HG03521 (cell line): ENCODE measurements around the gene VAT1L.

Experiments used
- ATAC-seq: cut with Tn5 transposase; IDR thresholded peaks from one replicate; pipeline ENCODE4 v1.9.1; 2021; ENCODE audit warnings: mild to moderate bottlenecking, moderate library complexity; ENCODE audit not compliant: unreplicated experiment

Gene VAT1L, protein sequence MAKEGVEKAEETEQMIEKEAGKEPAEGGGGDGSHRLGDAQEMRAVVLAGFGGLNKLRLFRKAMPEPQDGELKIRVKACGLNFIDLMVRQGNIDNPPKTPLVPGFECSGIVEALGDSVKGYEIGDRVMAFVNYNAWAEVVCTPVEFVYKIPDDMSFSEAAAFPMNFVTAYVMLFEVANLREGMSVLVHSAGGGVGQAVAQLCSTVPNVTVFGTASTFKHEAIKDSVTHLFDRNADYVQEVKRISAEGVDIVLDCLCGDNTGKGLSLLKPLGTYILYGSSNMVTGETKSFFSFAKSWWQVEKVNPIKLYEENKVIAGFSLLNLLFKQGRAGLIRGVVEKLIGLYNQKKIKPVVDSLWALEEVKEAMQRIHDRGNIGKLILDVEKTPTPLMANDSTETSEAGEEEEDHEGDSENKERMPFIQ

DNA sequence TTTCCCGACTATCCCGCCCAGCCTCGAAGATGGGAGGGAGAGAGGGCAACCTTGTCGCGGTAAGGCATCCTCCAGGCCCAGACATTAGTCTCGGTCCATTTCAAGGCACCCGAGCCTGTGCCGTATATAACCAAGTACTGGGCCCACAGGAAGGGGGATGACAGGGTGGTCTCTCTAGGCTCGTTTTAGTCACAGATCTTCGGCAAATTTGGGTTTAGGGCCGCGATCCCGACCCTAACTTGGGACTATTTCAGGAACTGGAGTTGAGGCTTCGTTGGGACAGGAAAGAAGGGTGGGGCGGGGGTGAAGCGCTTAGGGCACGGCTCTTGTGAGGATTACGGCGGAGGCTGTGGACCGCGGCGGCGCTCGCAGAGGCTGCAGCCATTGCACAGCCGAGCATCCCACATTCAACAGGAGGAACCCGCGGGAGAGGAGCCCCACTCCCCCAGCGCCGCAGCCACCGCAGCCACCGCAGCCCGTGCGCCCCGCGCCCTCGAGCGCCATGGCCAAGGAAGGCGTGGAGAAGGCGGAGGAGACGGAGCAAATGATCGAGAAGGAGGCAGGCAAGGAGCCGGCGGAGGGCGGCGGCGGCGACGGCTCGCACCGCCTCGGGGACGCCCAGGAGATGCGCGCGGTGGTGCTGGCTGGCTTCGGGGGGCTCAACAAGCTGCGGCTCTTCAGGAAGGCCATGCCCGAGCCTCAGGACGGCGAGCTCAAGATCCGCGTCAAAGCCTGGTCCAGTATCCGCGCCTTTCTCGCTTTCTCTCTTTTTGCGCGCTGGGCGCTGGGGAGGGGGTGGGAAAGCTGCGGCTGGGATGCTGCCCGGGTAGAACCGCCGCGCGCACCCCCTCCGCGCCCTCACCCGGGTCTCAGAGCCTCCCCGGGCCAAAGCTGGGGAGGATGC is at the start of gene VAT1L:
Gene VAT1L, plus strand, starts transcription at position 384 of the 904 bp plus-strand sequence. Its CDS starts 119 bp downstream, at position 503.
- ATAC-seq = no peak

DNA sequence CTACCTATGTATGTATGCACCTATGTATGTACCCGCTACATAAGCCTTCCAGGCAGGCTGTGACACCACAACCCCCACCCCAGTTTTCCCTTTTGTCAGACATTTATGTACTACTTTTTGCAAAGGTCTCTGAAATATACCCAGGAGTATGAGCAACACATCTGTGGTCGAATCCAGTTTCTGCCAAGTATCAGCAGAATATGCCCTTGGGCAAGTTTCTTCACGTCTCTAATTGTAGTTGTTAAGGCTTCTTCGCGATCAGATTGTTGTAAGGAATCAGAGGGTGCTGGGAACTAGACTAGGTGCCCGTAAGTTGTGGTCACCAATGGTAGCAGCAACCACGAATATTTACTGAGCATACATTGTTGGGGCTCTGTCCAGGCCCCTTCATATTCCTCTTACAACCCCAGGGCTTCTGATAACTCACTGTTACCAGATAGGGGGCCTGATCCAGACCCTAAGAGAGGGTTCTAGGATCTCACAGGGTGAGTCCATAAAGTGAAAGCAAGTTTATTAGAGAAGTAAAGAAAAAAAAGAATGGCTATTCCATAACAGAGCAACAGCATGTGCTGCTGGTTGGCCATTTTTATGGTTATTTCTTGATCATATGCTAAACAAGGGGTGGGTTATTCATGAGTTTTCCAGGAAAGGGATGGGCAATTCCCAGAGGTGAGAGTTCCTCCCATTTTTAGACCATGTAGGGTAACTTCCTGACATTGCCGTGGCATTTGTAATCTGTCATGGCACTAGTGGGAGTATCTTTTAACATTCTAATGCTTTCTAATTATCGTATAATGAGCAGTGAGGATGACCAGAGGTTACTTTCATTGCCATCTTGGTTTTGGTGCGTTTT is 49.4 kb upstream of the VAT1L start:
- no peak for ATAC-seq

DNA sequence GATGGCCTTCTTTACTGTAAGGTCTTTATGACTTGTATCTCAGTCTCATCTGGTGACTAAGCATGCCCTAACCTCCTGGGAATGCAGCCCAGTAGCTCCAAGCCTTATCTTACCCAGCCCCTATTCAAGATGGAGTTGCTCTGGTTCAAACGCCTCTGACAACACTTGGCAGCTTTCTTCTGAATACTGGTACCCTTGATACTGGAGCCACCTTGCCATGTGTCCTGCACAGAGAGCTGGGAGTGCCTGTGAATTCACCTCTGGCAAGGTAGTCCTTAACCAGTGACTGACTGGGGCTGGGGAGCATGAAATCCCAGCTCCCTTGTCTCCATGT is 48.8 kb upstream of the VAT1L start:
- ATAC-seq = no peak

DNA sequence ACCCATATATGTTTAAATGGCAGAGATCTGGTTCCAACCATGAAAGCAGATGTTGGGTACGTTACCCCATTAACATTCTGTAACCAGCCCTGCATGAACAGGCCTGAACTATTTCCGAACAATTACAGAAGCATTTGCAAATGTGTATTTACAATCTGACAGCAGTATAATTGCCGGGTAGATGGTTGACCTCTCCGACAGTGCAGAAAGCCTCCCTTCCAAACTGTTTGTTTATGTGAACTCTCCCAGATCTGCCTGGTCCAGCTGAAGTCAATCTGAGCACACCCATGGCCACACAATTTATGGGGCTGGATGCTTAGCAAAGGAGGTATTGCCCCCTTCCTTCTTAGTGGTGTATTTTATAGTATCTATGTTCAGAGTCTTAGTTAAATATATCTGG is 44.2 kb upstream of the VAT1L start:
- no peak for ATAC-seq

DNA sequence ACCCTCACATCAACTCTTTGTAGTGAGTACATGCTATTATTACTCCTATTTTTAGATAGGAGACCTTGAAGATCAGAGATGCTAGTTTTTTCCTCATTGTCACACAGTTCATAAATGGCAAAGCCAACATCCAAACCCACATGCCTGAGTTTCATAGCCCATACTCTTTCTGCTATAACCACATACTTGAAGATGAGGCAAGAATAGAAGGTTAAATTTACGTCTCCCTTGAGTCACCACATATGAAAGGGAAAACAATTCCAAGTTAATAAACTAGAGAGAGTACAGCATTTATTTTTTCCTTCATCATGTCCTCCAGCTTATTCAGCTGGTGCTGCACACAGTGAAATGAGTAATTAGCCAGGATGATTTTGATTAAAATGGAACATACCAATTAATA is 42.4 kb upstream of the VAT1L start:
- ATAC-seq = no peak

DNA sequence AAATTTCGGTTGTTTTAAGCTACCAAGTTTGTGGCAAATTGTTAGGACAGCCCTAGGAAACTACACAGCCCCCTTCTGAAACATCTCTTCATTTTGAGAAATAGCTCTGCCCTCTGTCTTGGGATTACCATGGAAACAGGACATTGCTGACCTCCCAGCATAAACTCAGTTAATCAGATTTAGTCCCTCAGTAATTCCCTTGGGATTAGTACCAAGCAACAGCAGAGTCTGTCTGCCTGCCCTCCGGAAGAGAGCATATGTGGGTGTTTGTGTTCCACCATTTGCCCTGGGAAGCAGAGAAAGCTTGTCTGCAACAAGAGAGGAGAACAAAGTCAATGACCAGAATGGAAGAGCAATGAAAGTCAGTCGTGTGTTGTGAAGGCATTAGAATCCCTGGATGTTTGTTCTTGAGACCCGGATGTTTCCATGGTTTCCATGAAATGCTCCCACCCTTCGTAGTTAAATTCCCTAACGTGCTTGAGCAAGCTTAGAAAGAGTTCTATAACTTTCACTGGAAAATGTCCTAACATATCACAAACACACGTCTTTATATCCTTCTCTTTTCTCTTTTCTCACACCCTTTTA is 39.9 kb upstream of the VAT1L start:
- no peak for ATAC-seq

DNA sequence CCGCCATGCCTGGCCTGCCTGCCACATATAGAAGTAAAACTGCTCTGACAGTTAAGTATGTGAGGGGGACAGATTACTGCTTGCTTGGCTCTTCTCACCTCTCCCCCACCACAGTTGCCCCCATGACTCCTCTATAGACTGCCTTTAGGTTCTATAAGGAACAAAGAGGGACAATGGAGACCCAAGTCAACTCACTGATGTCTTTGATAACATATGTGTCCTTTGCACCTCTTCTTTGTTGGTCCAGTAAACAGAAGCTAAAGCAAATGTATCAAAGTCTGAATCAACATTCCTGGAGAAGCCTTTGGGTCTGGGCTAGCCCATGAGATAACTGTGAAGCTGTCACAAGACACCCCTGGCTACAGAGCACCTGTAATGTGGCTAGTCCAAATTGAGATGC is 38.9 kb upstream of the VAT1L start:
- no peak for ATAC-seq

DNA sequence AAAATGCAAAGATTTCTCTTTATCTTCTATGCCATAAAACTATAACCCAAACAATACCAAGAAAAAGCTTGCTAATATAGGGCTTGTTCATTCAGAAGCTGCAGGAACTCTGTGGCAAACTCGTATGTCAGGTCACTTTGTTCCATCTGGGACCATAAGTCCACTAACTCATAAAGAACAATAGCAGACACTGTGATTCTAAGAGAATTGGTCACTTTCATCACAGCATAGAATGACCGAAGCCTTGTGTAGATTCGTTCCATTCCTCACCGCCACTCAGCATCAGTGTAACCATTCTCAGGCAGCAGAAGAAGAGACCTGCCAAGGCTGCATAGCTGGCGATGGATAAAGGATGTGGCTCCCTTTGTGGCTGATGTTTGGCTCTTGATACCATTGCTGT is 30.3 kb upstream of the VAT1L start:
- no peak for ATAC-seq

DNA sequence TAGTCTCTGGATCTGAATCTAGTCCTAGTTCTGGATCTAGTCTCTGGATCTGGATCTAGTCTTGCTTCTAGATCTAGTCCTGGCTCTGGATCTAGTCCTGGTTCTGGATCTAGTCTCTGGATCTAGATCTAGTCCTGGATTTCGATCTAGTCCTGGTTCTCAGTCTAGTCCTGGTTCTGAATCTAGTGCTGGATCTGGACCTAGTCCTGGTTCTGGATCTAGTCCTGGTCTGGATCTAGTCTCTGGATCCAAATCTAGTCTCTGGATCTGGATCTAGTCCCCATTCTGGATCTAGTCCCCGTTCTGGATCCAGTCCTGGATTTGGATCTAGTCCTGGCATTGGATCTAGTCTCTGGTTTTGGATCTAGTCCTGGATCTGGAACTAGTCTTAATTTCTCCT is 29.9 kb upstream of the VAT1L start:
- no peak for ATAC-seq

DNA sequence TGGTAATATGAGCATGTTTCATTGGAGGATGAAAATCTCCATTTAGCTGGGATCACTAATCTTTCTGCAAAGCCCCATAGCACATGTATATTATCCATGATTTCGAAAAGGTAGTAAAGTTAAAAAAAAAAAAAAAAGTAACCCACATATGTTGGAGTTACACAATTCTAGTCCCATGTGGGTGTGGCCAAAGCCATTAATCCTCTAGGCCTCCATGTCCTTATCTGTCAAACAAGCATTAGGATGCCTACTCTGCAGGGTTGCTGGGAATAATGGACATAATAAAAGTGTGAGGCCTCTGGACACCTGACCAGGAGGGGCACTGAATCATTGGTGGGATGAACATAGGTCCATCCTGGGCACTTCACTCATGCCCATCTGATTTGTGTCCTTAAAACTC is 29.2 kb upstream of the VAT1L start:
- ATAC-seq = no peak

DNA sequence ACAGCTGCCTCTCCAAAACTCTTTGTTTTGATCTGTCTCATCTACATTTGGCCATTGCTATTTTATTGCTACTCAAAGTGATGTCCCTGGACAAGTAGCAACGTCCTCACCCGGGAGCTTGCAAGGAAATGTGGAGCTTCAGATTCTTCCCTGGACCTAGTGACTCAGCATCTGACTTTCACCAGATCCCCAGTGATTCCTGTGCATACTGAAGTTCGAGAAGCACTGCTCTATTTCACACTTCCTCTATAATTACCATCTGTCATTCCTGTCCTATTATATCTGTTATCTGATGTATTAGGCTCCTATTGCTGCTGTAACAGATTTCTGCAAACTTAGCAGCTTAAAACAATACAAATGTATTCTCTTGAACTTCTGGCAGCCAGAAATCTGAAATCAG is 28.5 kb upstream of the VAT1L start:
- ATAC-seq = no peak

DNA sequence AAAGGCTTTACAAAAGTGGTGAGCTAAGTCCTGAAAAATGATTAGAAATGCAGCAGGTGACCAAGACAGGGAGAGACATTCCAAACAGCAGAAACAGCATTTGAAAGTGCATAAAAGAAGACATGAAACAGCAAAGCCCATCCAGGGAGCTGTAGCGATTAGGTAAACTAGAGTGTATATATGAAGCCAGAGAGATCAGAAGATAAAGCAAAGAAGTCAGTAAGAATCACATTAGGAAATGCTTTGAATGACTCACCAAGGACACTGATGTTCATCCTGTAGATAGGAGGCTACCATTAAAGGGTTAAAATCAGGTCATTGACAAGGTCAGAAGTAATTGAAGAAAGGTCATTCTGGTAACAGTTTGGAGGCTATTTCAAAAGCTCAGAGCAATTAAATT is 27.6 kb upstream of the VAT1L start:
- no peak for ATAC-seq

DNA sequence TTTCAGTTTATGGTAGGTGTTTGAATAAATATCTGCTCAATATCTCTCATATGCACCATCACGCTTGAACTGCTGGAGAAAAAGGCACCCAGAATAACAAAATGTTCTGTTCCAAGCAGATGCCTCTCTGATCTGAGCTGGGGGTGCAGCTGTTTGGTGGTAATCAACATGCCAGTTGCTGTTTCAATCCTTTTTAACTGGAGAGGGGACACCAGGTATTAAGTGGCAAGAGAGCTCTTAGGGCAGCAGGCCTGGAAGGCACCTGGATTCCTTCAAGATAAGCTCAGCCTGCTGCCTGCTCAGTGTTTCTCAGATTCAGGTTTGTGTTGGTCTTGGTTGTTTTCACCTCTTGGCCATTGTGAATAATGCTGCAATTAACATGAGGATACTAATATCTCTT is 27.2 kb upstream of the VAT1L start:
- ATAC-seq = no peak

DNA sequence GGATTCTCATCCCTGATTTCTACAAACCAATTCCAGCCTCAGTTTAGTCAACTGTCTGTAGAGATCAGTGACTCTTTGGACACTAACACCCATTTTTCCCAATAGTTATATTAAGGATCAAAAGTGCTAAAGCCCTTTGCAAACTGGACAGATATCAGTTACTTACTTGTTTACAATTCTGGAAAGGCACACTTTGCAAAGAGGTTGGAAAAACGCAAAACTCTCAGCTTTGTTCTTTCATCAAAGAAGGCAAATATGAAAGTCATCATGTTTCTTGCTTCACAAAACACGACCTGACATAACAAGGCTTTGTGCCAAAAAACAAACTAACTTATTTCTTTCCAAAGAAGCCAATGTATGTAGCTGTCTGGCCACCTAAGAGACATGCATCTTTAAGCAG is 26.1 kb upstream of the VAT1L start:
- no peak for ATAC-seq

DNA sequence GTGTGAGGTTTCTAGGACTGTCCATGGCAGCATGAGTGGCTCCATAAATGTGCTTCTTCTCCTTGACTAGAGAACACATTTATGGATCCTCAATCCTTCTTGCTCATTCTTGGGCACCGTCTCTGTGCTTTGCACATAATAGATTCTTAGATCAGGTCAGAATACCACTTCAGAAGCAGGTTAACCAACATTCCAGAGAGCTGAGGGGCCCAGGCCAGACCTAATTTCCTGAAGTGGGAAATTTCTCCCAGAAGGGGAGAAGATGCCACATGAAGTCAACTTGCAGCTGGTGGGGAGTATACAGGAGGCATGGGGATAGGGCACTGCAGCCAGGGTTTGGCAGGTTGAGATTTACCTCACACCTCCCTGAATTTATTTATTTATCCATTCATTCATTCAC is 24.4 kb upstream of the VAT1L start:
- ATAC-seq = no peak

DNA sequence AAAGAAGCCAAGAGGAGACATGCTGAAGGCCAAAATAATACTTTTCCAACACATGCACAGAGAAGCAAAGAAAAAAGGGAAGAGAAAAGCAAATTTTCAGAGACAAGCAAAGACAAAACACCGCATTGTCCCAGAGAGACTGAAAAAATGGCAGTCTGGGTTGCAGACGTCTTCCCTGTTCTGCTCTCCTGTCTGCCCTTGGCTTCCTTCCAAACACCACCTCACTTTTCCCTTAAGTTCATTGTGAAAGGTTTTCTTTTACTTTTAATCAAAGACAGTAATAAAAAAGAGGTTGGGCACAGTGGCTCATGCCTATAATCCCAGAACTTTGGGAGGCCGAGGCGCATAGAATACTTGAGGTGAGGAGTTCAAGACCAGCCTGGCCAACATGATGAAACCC is 21.2 kb upstream of the VAT1L start:
- ATAC-seq = no peak

DNA sequence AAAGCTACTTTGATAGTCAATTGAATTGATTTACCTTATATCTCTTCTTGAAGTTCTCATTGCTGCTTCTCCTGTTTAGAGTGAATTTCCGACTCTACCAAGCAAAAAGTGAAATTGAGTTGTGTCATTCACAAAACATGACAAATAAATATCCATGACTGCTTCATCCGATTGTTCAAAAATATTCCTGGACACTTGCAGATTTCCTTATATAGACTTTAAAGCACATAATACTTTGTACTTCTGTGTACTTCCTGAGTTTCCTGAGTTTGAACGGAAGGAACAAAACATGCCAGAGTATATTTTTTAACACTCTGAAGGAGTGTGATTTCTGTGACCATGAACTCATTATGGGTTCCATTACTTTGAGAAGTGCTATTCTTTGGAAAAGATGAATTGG is 20.5 kb upstream of the VAT1L start:
- ATAC-seq = no peak

DNA sequence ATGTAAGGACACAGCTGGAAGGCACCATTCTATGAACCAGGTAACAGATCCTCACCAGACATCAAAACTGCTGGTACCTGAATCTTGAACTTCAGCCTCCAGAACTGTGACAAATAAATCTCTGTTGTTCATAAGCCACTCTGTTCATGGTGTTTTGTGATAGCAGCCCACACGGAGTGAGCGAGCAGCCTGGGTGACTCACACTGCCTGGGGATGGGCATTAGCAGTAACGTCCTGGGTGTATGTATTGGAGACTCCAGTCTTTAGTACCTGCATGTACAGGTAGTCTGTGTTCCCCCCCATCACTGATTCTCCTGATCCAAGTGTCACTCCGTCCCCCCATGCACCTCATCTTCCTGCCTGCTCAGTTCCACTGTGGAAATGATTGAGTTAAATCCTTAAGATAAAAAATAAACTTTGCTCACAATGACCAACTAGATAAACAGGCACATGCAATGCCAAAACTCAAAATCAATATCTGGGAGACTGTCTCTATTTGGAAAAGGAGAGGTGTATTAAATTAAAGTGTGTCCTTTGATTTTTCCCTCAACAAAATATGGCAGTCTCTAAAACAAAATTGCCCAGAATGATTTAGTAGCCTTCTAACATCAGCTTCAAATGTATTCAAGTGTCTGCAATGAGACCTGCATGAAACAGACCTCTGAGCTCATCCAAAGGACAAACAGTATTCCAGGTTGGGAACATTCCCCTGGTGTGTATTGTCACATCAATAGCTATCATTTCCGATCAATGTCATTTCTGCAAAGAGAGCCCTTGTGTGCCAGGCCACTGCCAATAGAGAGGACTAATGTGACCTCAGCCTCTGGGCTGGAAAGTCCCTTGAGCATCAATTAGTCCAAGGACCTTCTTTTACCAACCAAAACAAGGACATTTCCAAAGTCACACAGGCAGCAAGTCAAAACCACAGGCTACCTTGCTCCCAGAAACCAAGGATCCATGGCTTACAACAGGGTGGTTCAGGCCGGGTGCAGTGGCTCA is 12.2 kb upstream of the VAT1L start:
- ATAC-seq = no peak

DNA sequence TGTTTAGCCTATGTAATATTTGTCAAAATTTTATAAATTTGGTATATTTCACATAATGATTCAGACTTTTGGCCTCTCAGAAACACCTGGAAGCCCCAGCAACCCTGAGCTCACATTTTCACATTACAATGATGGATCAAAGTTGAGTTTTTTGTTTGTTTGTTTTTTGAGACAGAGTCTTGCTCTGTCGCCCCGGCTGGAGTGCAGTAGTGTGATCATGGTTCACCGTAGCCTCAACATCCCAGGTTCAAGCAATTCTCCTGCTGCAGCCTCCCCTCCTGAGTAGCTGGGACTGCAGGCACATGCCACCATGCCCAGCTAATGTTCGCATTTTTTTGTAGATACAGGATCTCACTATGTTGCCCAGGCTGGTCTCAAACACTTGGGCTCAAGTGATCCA is 10.6 kb upstream of the VAT1L start:
- ATAC-seq = no peak

DNA sequence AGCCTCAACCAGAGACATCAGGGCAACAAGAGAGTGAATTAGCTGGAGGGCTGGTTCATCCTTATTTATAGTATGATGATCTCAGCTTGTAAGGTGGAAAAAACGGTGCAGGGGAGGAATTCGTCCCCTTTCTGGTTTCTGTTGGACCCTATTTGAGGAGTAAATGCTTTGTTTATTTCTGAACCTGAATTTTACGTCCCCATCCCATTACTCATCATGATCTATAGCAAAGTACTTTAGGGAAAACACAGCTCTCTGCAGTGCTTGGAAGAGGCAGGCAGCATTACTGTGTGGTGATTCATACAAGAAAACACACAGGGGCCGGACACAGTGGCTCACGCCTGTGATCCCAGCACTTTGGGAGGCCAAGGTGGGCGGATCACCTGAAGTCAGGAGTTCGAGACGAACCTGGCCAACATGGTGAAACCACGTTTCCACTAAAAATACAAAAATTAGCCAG is 8.0 kb upstream of the VAT1L start:
- ATAC-seq = no peak
